Measurements from ENCODE around the gene LRP6.
A peak's percentile ranks its signal among the peaks of the same experiment; 100 is the strongest.

- TF ChIP-seq CTCF (IDR thresholded peaks at IDR 0.05 in 4 of 5, conservative IDR thresholded peaks at IDR 0.05 in 1 of 5) (no peak), POLR2A (IDR thresholded peaks at IDR 0.05) (peak in 1 of 2 donors; percentile 11)
Observed at GRCh38 chr12:12201274-12201758, 65.5 kb downstream of the LRP6 start.
